PC-9 (cell line): ENCODE results near the gene ITGB4. TPM values are rescaled to one million over a fixed set of nuclear protein-coding genes. Genes with fewer than 3 reads are reported as not detected.

Experiments
- BruUV-seq: library from RNA; stranded (reverse); fragments of 400-500 nt; replicated peaks from 2 replicates; lab custom pipeline; 2021; lab: Mats Ljungman, UMichigan
- CTCF ChIA-PET: fragments of 300-600 bp; sonication (Branson Sonifier 250); formaldehyde crosslinking; loops from one replicate; lab custom pipeline; 2022; ENCODE audit warnings: antibody characterized with exemption; lab: Charles Lee
- POLR2A ChIA-PET: fragments of 300-600 bp; sonication (Branson Sonifier 250); formaldehyde crosslinking; loops from one replicate; lab custom pipeline; 2022; ENCODE audit warnings: antibody characterized with exemption; ENCODE audit not compliant: unreplicated experiment; lab: Charles Lee
- DNase-seq, 2 experiments: peaks; one replicate each; pipeline versions ENCODE4 v3.0.0 to v3.0.0-alpha.2; 2015 to 2022; ENCODE audit warnings: mixed read lengths in 1 of 2
- H2AFZ ChIP-seq: fragments of 200-600 bp; sonication (generic); 2 replicates; pipeline ENCODE4 v1.8.1; 2017; ENCODE audit warnings: antibody characterized with exemption
- H3F3A ChIP-seq: fragments of 200-600 bp; sonication (generic); 2 replicates; pipeline ENCODE4 v1.8.1; 2017; ENCODE audit warnings: antibody characterized with exemption, mild to moderate bottlenecking, low read depth; ENCODE audit not compliant: insufficient read depth
- H3K27ac ChIP-seq: fragments of 200-600 bp; sonication (generic); 2 replicates; pipeline ENCODE4 v1.6.1; 2016; ENCODE audit warnings: mixed run types
- H3K27me3 ChIP-seq: fragments of 200-600 bp; sonication (generic); 2 replicates; pipeline ENCODE4 v1.6.1; 2016; ENCODE audit warnings: low read depth, mixed run types; ENCODE audit not compliant: insufficient read depth
- H3K36me3 ChIP-seq: fragments of 200-600 bp; sonication (generic); 2 replicates; pipeline ENCODE4 v1.6.1; 2016; ENCODE audit warnings: low read depth, mixed run types
- H3K4me1 ChIP-seq: fragments of 200-600 bp; sonication (generic); replicated peaks from 2 replicates; pipeline ENCODE4 v1.6.1; 2016; ENCODE audit warnings: mixed run types; ENCODE audit not compliant: insufficient read depth
- H3K4me2 ChIP-seq: fragments of 200-600 bp; sonication (generic); 2 replicates; pipeline ENCODE4 v1.6.1; 2017; ENCODE audit warnings: mixed run types
- H3K4me3 ChIP-seq: fragments of 200-600 bp; sonication (generic); 2 replicates; pipeline ENCODE4 v1.6.1; 2016; ENCODE audit warnings: mixed run types
- H3K79me2 ChIP-seq: fragments of 200-600 bp; sonication (generic); 2 replicates; pipeline ENCODE4 v1.6.1; 2017; ENCODE audit warnings: low read depth, mixed run types
- H3K9me2 ChIP-seq: fragments of 200-600 bp; sonication (generic); 2 replicates; pipeline ENCODE4 v1.8.1; 2017; ENCODE audit warnings: mild to moderate bottlenecking; ENCODE audit not compliant: insufficient read depth
- H3K9me3 ChIP-seq: fragments of 200-600 bp; sonication (generic); 2 replicates; pipeline ENCODE4 v1.8.1; 2016; ENCODE audit warnings: low read depth; ENCODE audit not compliant: insufficient read depth
- H4K20me1 ChIP-seq: fragments of 200-600 bp; sonication (generic); 2 replicates; pipeline ENCODE4 v1.8.1; 2017; ENCODE audit not compliant: insufficient read depth
- CTCF ChIP-seq: fragments of 200-600 bp; sonication (generic); conservative IDR thresholded peaks from 2 replicates; pipeline ENCODE4 v1.6.1; 2017; ENCODE audit warnings: mixed run types, antibody characterized with exemption, mild to moderate bottlenecking, moderate library complexity
- EZH2 ChIP-seq: fragments of 200-600 bp; sonication (generic); IDR thresholded peaks from 2 replicates; pipeline ENCODE4 v1.8.0; 2017; ENCODE audit warnings: antibody characterized with exemption, low read depth
- intact Hi-C: fragments of 100-400 bp; cut with micrococcal nuclease; formaldehyde crosslinking; loops from one replicate; pipeline ENCODE4 v1.10.0; 2022; ENCODE audit not compliant: unreplicated experiment
- total RNA-seq: library from RNA; stranded (reverse); gene quantifications from 2 replicates; pipeline ENCODE4 v1.2.3, GENCODE V29; 2021

The ITGB4 gene
- total RNA-seq, 1 experiment from 2014 or later, result 461 TPM

- peaks cover 26% of the 10 kb centered on the region for H4K20me1 ChIP-seq
- intact Hi-C loops, result no loop called here
- no peaks in the 10 kb centered on the region for H3K9me2 ChIP-seq
- no peak for DNase-seq
- peaks cover 42% of the 10 kb centered on the region for H3K36me3 ChIP-seq
- BruUV-seq, result no TSS peak
- TF ChIP-seq CTCF (no peak), EZH2 (no peak)
- H3K9me3 ChIP-seq, result no peaks in the 10 kb centered on the region
- no peak overlapping the region for H2AFZ ChIP-seq
- no peaks in the 10 kb centered on the region for H3K27me3 ChIP-seq
- CTCF ChIA-PET, result interaction anchor here (1.0 kb wide), 1 partner anchor 20 kb away, joined by 4 read pairs; no protein-coding TSS in a partner anchor
- H3F3A ChIP-seq, result peaks cover 23% of the 10 kb centered on the region
- POLR2A ChIA-PET, result no interaction called here
- H3K4me2 ChIP-seq, result no peak overlapping the region
- peaks cover 20% of the 10 kb centered on the region for H3K4me1 ChIP-seq
- no peak overlapping the region for H3K27ac ChIP-seq
- H3K79me2 ChIP-seq, result peaks cover 35% of the 10 kb centered on the region
- no peak overlapping the region for H3K4me3 ChIP-seq
Observed at GRCh38 chr17:75727391-75727790, 6.1 kb downstream of the ITGB4 start.

- H3F3A ChIP-seq, result 0 out of 2 replicates have a peak, but pooled peaks cover 7% of the 10 kb centered on the region
- CTCF ChIA-PET, result no interaction called here
- H3K36me3 ChIP-seq, result peaks cover 42% of the 10 kb centered on the region
- peaks cover 4% of the 10 kb centered on the region for H3K4me1 ChIP-seq
- intact Hi-C loops, result no loop called here
- TF ChIP-seq CTCF, result no peak
- no peak for TF ChIP-seq EZH2
- H3K27ac ChIP-seq, result no peak overlapping the region
- DNase-seq, result no peak
- H3K9me2 ChIP-seq, result no peaks in the 10 kb centered on the region
- no peak overlapping the region for H3K4me2 ChIP-seq
- H3K27me3 ChIP-seq, result no peaks in the 10 kb centered on the region
- no TSS peak for BruUV-seq
- H3K4me3 ChIP-seq, result no peak overlapping the region
- POLR2A ChIA-PET, result interaction anchor here (0.6 kb wide), 1 partner anchor 454 kb away, joined by 3 read pairs; no protein-coding TSS in a partner anchor
- peaks cover 17% of the 10 kb centered on the region; the same call in 1 of the 2 replicates for H4K20me1 ChIP-seq
- no peaks in the 10 kb centered on the region for H3K9me3 ChIP-seq
- no peak overlapping the region for H2AFZ ChIP-seq
- H3K79me2 ChIP-seq, result peaks cover 18% of the 10 kb centered on the region
Observed at GRCh38 chr17:75729351-75729750, 8.1 kb downstream of the ITGB4 start.

- H3K9me2 ChIP-seq, result no peaks in the 10 kb centered on the region
- TF ChIP-seq CTCF (no peak), EZH2 (no peak)
- POLR2A ChIA-PET, result no interaction called here
- peaks cover 10% of the 10 kb centered on the region; the same call in 1 of the 2 replicates for H4K20me1 ChIP-seq
- intact Hi-C loops, result no loop called here
- H3K36me3 ChIP-seq, result peaks cover 37% of the 10 kb centered on the region
- H3K9me3 ChIP-seq, result no peaks in the 10 kb centered on the region
- H3K27me3 ChIP-seq, result no peaks in the 10 kb centered on the region
- CTCF ChIA-PET, result interaction anchor here (0.6 kb wide), 1 partner anchor 8 kb away, joined by 4 read pairs; no protein-coding TSS in a partner anchor
- DNase-seq, result no peak
- H2AFZ ChIP-seq, result no peak overlapping the region
- no TSS peak for BruUV-seq
- H3K4me2 ChIP-seq, result no peak overlapping the region
- no peak overlapping the region for H3K4me3 ChIP-seq
- no peak overlapping the region for H3K27ac ChIP-seq
- H3K4me1 ChIP-seq, result no peaks in the 10 kb centered on the region
- H3F3A ChIP-seq, result peaks cover 12% of the 10 kb centered on the region; the same call in 1 of the 2 replicates
- H3K79me2 ChIP-seq, result peaks cover 10% of the 10 kb centered on the region; the same call in 1 of the 2 replicates
Observed at GRCh38 chr17:75730065-75730464, 8.8 kb downstream of the ITGB4 start.
